Jurkat, Clone E6-1 (cell line): ENCODE results near the gene SRA1.

Experiments used
- DNase-seq: peaks from one replicate; pipeline ENCODE4 v3.0.0-alpha.2; 2011; ENCODE audit warnings: low read depth, low spot score
- H3K4me3 ChIP-seq: 2 replicates; pipeline ENCODE4 v1.5.1; 2011; ENCODE audit warnings: mild to moderate bottlenecking, low read length, control low read depth, moderate library complexity

Gene SRA1

GRCh38 chr5:140574165-140574564 lies 16.9 kb upstream of the SRA1 start:
- no peak overlapping the region for H3K4me3 ChIP-seq
- no peak for DNase-seq

- DNase-seq = no peak
- no peak overlapping the region for H3K4me3 ChIP-seq
Measured at GRCh38 chr5:140573683-140574082, 16.4 kb upstream of the SRA1 start.

DNA sequence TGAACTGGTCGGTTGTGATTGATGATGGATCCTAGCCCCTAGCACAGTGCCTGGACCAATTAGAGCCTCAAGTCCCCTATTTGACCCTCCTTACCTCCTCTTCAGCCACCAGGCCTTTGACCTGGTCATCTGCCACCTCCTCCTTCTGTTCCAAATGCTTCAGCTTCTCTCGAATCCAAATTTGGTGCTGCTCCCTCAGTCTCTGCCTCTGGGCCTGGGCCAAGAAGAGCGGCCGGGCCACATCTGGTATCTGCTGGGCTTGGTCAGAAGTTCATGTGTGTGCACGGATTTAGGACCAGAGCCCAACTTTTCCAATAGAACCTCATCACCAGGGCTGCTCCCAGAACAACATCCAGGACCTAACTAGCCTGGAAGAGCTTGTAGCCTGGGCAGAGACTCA lies 13.8 kb upstream of the SRA1 start:
- H3K4me3 ChIP-seq = no peak overlapping the region
- no peak for DNase-seq

DNA sequence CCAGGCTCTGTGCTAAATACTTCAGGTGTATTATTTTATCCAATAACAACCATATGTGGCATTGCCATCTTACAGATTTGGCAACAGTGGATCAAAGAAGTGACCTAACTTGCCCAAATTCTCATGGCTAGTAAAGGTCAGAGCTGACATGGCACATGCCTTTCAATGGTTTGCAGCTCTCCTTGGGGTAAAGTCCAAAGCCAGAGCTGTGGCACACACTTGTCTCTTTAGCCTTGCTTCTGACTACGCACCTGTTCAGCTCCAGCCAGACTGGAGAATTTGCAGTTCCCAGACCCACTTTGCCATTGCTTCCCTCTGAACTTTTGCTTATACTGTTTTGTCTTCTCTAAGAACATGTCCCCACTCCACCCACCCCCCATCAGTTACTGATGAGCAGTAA lies 13.2 kb upstream of the SRA1 start:
- no peak overlapping the region for H3K4me3 ChIP-seq
- DNase-seq = no peak

DNA sequence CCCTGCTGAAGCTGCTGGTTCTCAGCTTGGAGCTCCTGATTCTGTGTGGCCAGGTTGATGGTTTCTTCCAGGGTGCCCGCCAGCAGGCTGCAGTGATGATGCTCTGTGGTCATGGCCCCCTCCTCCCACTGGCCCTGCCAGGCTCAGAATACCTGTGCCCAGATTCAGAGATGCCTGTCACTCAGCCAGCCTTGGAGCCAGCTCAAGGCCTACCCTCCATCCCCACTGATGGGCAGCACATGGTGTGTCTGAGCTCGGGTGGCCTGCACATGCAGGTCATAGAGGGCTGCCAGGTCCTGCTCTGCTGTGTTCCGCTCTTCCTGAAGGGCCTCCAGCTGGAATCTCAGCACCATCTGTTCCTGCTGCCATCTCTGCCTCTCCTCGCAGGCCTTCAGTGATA lies 12.8 kb upstream of the SRA1 start:
- DNase-seq = no peak
- no peak overlapping the region for H3K4me3 ChIP-seq

- H3K4me3 ChIP-seq = no peak overlapping the region
- DNase-seq = no peak
Measured at GRCh38 chr5:140569197-140569596, 11.9 kb upstream of the SRA1 start.

GRCh38 chr5:140568443-140569063 lies 11.3 kb upstream of the SRA1 start:
- no peak overlapping the region for H3K4me3 ChIP-seq

GRCh38 chr5:140567871-140568270 lies 10.6 kb upstream of the SRA1 start:
- H3K4me3 ChIP-seq = no peak overlapping the region
- no peak for DNase-seq

More at GRCh38 chr5:140568443-140569063, 11.3 kb upstream of the SRA1 start:
- DNase-seq = no peak

DNA sequence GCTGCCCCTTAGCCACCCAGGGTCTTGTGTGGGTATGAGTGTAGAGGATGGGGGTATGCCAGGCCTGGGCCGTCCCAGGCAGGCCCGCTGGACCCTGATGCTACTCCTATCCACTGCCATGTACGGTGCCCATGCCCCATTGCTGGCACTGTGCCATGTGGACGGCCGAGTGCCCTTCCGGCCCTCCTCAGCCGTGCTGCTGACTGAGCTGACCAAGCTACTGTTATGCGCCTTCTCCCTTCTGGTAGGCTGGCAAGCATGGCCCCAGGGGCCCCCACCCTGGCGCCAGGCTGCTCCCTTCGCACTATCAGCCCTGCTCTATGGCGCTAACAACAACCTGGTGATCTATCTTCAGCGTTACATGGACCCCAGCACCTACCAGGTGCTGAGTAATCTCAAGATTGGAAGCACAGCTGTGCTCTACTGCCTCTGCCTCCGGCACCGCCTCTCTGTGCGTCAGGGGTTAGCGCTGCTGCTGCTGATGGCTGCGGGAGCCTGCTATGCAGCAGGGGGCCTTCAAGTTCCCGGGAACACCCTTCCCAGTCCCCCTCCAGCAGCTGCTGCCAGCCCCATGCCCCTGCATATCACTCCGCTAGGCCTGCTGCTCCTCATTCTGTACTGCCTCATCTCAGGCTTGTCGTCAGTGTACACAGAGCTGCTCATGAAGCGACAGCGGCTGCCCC lies 10.0 kb upstream of the SRA1 start:
- DNase-seq = no peak
- H3K4me3 ChIP-seq = no peak overlapping the region

DNA sequence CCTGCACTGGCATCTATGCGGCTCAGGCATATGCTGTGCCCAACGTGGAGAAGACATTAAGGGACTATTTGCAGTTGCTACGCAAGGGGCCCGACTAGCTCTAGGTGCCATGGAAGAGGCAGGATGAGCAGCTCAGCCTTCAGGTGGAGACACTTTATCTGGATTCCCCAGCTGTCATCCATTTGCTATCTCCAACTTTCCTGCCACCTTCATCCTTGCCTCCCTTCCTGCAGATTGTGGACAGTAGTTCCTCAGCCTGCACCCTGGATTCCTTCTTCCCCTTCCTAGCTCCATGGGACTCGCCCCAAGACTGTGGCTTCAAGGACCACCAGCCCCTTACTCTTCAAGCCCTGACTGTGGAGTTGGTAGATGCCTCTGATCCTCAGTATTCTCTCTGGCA lies 9.4 kb upstream of the SRA1 start:
- H3K4me3 ChIP-seq = no peak overlapping the region
- no peak for DNase-seq

GRCh38 chr5:140565780-140566095 lies 8.5 kb upstream of the SRA1 start:
- DNase-seq = no peak
- H3K4me3 ChIP-seq = peak overlapping the region; percentile 93

DNA sequence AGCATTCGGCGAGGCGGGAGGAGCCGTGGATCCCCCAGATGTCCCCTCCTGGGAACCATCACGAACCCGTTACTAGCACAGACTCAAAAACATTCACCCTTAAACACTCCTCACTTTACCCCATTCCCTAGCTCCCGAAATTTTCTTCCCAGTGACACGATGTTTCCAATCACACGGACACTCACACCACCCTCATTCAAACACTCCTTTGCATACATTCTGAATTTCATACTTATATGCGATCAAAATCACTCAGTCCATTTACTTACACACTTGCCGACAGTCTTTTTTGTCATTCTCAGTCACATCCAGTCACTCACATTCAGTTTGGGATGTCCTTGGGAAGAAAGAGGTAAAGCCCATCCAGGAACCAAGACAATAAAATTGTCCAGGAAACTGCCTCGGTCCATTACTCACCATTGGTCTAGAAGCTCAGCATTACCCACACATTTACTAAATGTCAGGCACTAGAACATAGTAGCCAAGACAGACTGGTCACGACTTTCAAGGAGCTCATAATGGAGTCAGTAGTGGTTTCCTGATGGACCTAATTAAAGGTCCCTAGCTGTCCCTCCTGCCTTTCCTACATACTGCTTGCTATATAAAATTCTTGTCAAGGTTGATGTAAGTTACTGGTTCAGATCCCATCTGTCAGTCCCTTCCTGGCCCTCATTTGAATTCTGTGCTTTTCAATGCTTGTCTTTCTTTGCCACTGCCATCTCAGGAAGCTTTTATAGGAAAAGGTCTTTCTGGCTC lies 7.9 kb upstream of the SRA1 start:
- DNase-seq = no peak
- H3K4me3 ChIP-seq = peak overlapping the region; percentile 93

- H3K4me3 ChIP-seq = peak within 1 kb of the TSS; percentile 93
- DNase-seq = peak; percentile 98
Measured at GRCh38 chr5:140564196-140565023, 7.1 kb upstream of the SRA1 start, which contains the start of the genes APBB3 and SLC35A4. APBB3 (minus strand) TSS chr5:140564598; CDS start chr5:140564245, 353 bp downstream. SLC35A4 (plus strand) TSS chr5:140564828; CDS start chr5:140567170, 2,342 bp downstream.

DNA sequence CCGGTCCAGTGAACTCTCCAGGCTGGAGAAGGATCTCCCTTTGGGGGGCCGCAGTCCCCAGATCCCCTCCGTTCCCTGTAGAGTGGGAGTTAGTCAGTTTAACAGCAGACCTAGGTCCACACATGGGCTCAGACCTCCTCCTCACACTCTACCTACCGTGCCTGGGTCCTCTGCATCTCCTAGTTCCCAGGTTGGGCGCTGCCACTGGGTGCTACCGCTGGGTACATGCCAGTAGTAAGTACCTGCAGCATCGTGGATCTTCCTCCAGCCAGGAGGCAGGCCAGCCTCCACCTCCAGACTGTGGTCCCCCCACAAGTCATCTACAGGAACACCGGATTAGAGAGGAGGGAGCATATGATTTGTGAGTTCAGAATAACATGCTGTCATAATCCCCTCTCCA lies 6.3 kb upstream of the SRA1 start:
- H3K4me3 ChIP-seq = peak overlapping the region; percentile 93
- no peak for DNase-seq

- no peak overlapping the region for H3K4me3 ChIP-seq
- no peak for DNase-seq
Measured at GRCh38 chr5:140561753-140562523, 4.7 kb upstream of the SRA1 start.

DNA sequence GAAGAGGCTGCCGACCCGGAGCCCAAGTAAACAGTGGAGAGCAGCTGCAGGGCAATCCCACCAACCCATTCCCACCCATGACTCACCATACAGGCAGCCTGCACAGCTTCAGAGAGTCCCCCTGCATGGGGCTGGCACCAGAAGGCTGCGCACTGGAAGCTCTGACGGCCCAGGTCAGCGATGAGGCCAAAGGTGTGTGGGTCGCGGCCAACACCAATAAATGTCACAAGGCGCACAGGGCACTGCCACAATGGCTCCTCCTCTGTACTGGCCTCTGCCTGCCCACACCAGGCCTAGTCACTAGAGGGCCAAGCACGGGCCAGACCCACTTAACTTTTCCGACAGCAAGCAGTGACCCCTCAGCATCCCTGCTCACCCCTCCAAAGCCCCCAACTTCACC lies 3.0 kb upstream of the SRA1 start:
- no peak for DNase-seq
- no peak overlapping the region for H3K4me3 ChIP-seq

GRCh38 chr5:140558542-140558941 lies 1.3 kb upstream of the SRA1 start:
- no peak for DNase-seq
- no peak overlapping the region for H3K4me3 ChIP-seq

- no peak for DNase-seq
- no peak overlapping the region for H3K4me3 ChIP-seq
Measured at GRCh38 chr5:140557965-140558364, 692 bp upstream of the SRA1 start.

DNA sequence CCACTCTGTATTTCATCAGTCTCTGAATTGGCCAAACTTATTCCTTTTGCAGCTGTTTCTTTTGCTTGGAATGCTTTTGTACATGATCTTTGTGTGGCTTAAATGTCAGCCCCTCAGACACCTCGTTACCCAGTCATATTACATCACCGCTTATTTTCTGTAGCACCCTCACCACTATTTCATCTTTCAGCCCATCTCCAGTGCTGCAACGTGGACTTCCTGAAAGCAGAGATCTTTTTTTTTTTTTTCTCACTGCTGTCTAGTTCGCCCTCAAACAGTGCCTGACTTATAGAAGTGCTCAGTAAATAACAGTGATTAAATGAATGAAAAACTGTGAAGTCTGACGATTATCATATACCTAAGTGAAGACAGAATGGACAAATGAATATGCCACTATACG lies 835 bp downstream of the SRA1 start:
- DNase-seq = no peak
- peak overlapping the region; percentile 79 for H3K4me3 ChIP-seq
